Central memory CD8-positive, alpha-beta T cell (primary cell): ENCODE results near the gene ARID1A.
A peak's percentile ranks its signal among the peaks of the same experiment; 100 is the strongest.
"Not testable (repeated sequence)": the region's sequence is repeated elsewhere in the genome, so short reads cannot be mapped to it uniquely, and the experiment has no call there.

Experiments
- ATAC-seq: fragments of 150-1000 bp; cut with Tn5 transposase; replicated peaks from 2 replicates; pipeline ENCODE4 v1.10.0; 2022; ENCODE audit warnings: mild to moderate bottlenecking, moderate FRiP score, moderate number of reproducible peaks; ENCODE audit not compliant: poor library complexity, severe bottlenecking; ENCODE audit errors: extremely low read depth
- DNase-seq, 2 donors: peaks; one replicate each; pipeline ENCODE4 v3.0.0; 2021; ENCODE audit warnings: low spot score in 2 of 2
- H3K27ac Mint-ChIP-seq: one replicate; pipeline ENCODE4 v1.8.0; 2022; ENCODE audit warnings: low read depth, mild to moderate bottlenecking, moderate library complexity, mixed read lengths
- H3K27me3 Mint-ChIP-seq: one replicate; pipeline ENCODE4 v1.8.0; 2022; ENCODE audit warnings: mixed read lengths
- H3K36me3 Mint-ChIP-seq: one replicate; pipeline ENCODE4 v1.8.0; 2022; ENCODE audit warnings: mild to moderate bottlenecking, moderate library complexity, mixed read lengths; ENCODE audit not compliant: insufficient read depth
- H3K4me1 Mint-ChIP-seq: one replicate; pipeline ENCODE4 v1.8.0; 2022; ENCODE audit warnings: mixed read lengths
- H3K4me3 Mint-ChIP-seq: one replicate; pipeline ENCODE4 v1.8.0; 2022; ENCODE audit warnings: mild to moderate bottlenecking, moderate library complexity, mixed read lengths
- H3K9me3 Mint-ChIP-seq: one replicate; pipeline ENCODE4 v1.8.0; 2022; ENCODE audit warnings: mixed read lengths

The ARID1A gene

GRCh38 chr1:26695356-26696118 lies at the start of gene ARID1A:
TSS of gene ARID1A (plus strand) at chr1:26696015. CDS start at chr1:26696404, 389 bp downstream.
- peaks cover 21% of the 10 kb centered on the region for H3K36me3 Mint-ChIP-seq
- DNase-seq: peak; percentile 95 to 97
- H3K4me3 Mint-ChIP-seq: no peak within 1 kb of the TSS

GRCh38 chr1:26664802-26665201 lies 31.0 kb upstream of the ARID1A start:
- DNase-seq (no peak), ATAC-seq (no peak)
- Mint-ChIP-seq H3K4me1 (no peaks in the 10 kb centered on the region), H3K9me3 (no peaks in the 10 kb centered on the region), H3K36me3 (no peaks in the 10 kb centered on the region), H3K27ac (no peak overlapping the region), H3K27me3 (no peaks in the 10 kb centered on the region), H3K4me3 (no peak overlapping the region)

More at GRCh38 chr1:26695356-26696118, at the start of gene ARID1A:
- ATAC-seq: peak; percentile 45
- Mint-ChIP-seq H3K4me1 (peaks cover 32% of the 10 kb centered on the region), H3K27ac (peak within 1 kb of the TSS; percentile 94), H3K27me3 (no peaks in the 10 kb centered on the region), H3K9me3 (no peaks in the 10 kb centered on the region)

GRCh38 chr1:26666855-26667254 lies 29.0 kb upstream of the ARID1A start:
- Mint-ChIP-seq H3K9me3 (no peaks in the 10 kb centered on the region), H3K27me3 (no peaks in the 10 kb centered on the region), H3K4me1 (no peaks in the 10 kb centered on the region), H3K4me3 (no peak overlapping the region), H3K27ac (no peak overlapping the region), H3K36me3 (no peaks in the 10 kb centered on the region)
- ATAC-seq: no peak
- DNase-seq: no peak

GRCh38 chr1:26668106-26668786 lies 27.6 kb upstream of the ARID1A start:
- not testable (repeated sequence) for H3K27ac Mint-ChIP-seq, H3K36me3 Mint-ChIP-seq, H3K4me1 Mint-ChIP-seq, H3K27me3 Mint-ChIP-seq, DNase-seq, H3K9me3 Mint-ChIP-seq, ATAC-seq, H3K4me3 Mint-ChIP-seq

GRCh38 chr1:26677306-26678115 lies 18.3 kb upstream of the ARID1A start:
- Mint-ChIP-seq H3K27me3 (no peaks in the 10 kb centered on the region), H3K27ac (peak overlapping the region; percentile 68), H3K9me3 (no peaks in the 10 kb centered on the region), H3K36me3 (no peaks in the 10 kb centered on the region), H3K4me1 (peaks cover 10% of the 10 kb centered on the region), H3K4me3 (no peak overlapping the region)
- DNase-seq (peak in 1 of 2 donors; percentile 12), ATAC-seq (peak; percentile 71)

GRCh38 chr1:26684763-26685508 lies 10.9 kb upstream of the ARID1A start:
- Mint-ChIP-seq H3K4me3 (no peak overlapping the region), H3K9me3 (no peaks in the 10 kb centered on the region), H3K27me3 (no peaks in the 10 kb centered on the region), H3K36me3 (no peaks in the 10 kb centered on the region), H3K4me1 (no peaks in the 10 kb centered on the region), H3K27ac (no peak overlapping the region)
- ATAC-seq: no peak
- DNase-seq: no peak

GRCh38 chr1:26686795-26687194 lies 9.0 kb upstream of the ARID1A start:
- H3K9me3 Mint-ChIP-seq: no peaks in the 10 kb centered on the region
- no peaks in the 10 kb centered on the region for H3K27me3 Mint-ChIP-seq
- H3K4me1 Mint-ChIP-seq: no peaks in the 10 kb centered on the region
- H3K27ac Mint-ChIP-seq: no peak overlapping the region
- no peak overlapping the region for H3K4me3 Mint-ChIP-seq
- H3K36me3 Mint-ChIP-seq: no peaks in the 10 kb centered on the region
- DNase-seq: no peak
- ATAC-seq: no peak

- no peak for DNase-seq
- Mint-ChIP-seq H3K4me1 (peaks cover 26% of the 10 kb centered on the region), H3K4me3 (no peak overlapping the region), H3K27ac (no peak overlapping the region), H3K9me3 (no peaks in the 10 kb centered on the region), H3K27me3 (no peaks in the 10 kb centered on the region), H3K36me3 (peaks cover 6% of the 10 kb centered on the region)
- ATAC-seq: no peak
These were observed 6.3 kb upstream of the ARID1A start for GRCh38 chr1:26689504-26689903.

GRCh38 chr1:26690157-26690556 lies 5.7 kb upstream of the ARID1A start:
- Mint-ChIP-seq H3K4me3 (no peak overlapping the region), H3K27ac (no peak overlapping the region), H3K36me3 (peaks cover 8% of the 10 kb centered on the region), H3K27me3 (no peaks in the 10 kb centered on the region), H3K9me3 (no peaks in the 10 kb centered on the region), H3K4me1 (peaks cover 32% of the 10 kb centered on the region)
- no peak for DNase-seq
- ATAC-seq: no peak

- no peak for DNase-seq
- peaks cover 11% of the 10 kb centered on the region for H3K36me3 Mint-ChIP-seq
- H3K4me3 Mint-ChIP-seq: no peak overlapping the region
- no peak overlapping the region for H3K27ac Mint-ChIP-seq
- no peak for ATAC-seq
- no peaks in the 10 kb centered on the region for H3K9me3 Mint-ChIP-seq
- no peaks in the 10 kb centered on the region for H3K27me3 Mint-ChIP-seq
- H3K4me1 Mint-ChIP-seq: peaks cover 32% of the 10 kb centered on the region
These were observed 5.2 kb upstream of the ARID1A start for GRCh38 chr1:26690576-26691031.

- peak; percentile 56 to 83 for DNase-seq
- peaks cover 15% of the 10 kb centered on the region for H3K36me3 Mint-ChIP-seq
- H3K4me1 Mint-ChIP-seq: peaks cover 32% of the 10 kb centered on the region
- ATAC-seq: peak; percentile 59
- no peaks in the 10 kb centered on the region for H3K9me3 Mint-ChIP-seq
- H3K27ac Mint-ChIP-seq: peak overlapping the region; percentile 94
- no peaks in the 10 kb centered on the region for H3K27me3 Mint-ChIP-seq
- H3K4me3 Mint-ChIP-seq: no peak overlapping the region
These were observed 3.5 kb upstream of the ARID1A start for GRCh38 chr1:26692211-26692792.
